MM.1S (cell line): ENCODE measurements around the gene MSL1.

Experiments used
- DNase-seq: peaks from one replicate; pipeline ENCODE4 v3.0.0-alpha.2; 2015
- H2AFZ ChIP-seq: fragments of 300-600 bp; sonication (generic); 2 replicates; pipeline ENCODE4 v1.6.0; 2016; ENCODE audit warnings: antibody characterized with exemption, low read length
- H3F3A ChIP-seq: fragments of 300-600 bp; sonication (generic); 2 replicates; pipeline ENCODE4 v1.6.1; 2016; ENCODE audit warnings: mild to moderate bottlenecking, antibody characterized with exemption, low read length, moderate library complexity, mixed read lengths; ENCODE audit not compliant: insufficient read depth
- H3K27ac ChIP-seq: fragments of 300-600 bp; sonication (generic); 2 replicates; pipeline ENCODE4 v1.5.1; 2016; ENCODE audit warnings: mild to moderate bottlenecking, low read length
- H3K27me3 ChIP-seq: fragments of 300-600 bp; sonication (generic); replicated peaks from 2 replicates; pipeline ENCODE4 v1.6.0; 2016; ENCODE audit warnings: low read length; ENCODE audit not compliant: insufficient read depth
- H3K36me3 ChIP-seq: fragments of 300-600 bp; sonication (generic); replicated peaks from 2 replicates; pipeline ENCODE4 v1.6.1; 2016; ENCODE audit warnings: mild to moderate bottlenecking, low read length, mixed read lengths; ENCODE audit not compliant: insufficient read depth
- H3K4me1 ChIP-seq: fragments of 300-600 bp; sonication (generic); 2 replicates; pipeline ENCODE4 v1.6.1; 2016; ENCODE audit warnings: low read length, mixed read lengths
- H3K4me2 ChIP-seq: fragments of 300-600 bp; sonication (generic); 2 replicates; pipeline ENCODE4 v1.6.0; 2016; ENCODE audit warnings: low read depth, low read length
- H3K4me3 ChIP-seq: fragments of 300-600 bp; sonication (generic); 2 replicates; pipeline ENCODE4 v1.5.1; 2016; ENCODE audit warnings: low read length, mixed read lengths
- H3K79me2 ChIP-seq: fragments of 300-600 bp; sonication (generic); 2 replicates; pipeline ENCODE4 v1.6.1; 2016; ENCODE audit warnings: mixed run types, low read length, mixed read lengths
- H3K9ac ChIP-seq: fragments of 300-600 bp; sonication (generic); 2 replicates; pipeline ENCODE4 v1.6.1; 2016; ENCODE audit warnings: low read length, mixed read lengths
- H3K9me2 ChIP-seq: fragments of 300-600 bp; sonication (generic); replicated peaks from 2 replicates; pipeline ENCODE4 v1.6.1; 2016; ENCODE audit warnings: mild to moderate bottlenecking, low read length, mixed read lengths; ENCODE audit not compliant: insufficient read depth
- H3K9me3 ChIP-seq: fragments of 300-600 bp; sonication (generic); replicated peaks from 2 replicates; pipeline ENCODE4 v1.6.1; 2016; ENCODE audit warnings: mild to moderate bottlenecking, low read length, mixed read lengths; ENCODE audit not compliant: insufficient read depth
- H4K20me1 ChIP-seq: fragments of 300-600 bp; sonication (generic); 2 replicates; pipeline ENCODE4 v1.6.1; 2016; ENCODE audit warnings: mild to moderate bottlenecking, low read length, moderate library complexity, mixed read lengths; ENCODE audit not compliant: insufficient read depth
- EZH2 ChIP-seq: fragments of 300-600 bp; sonication (generic); optimal IDR thresholded peaks from 2 replicates; pipeline ENCODE3; 2017; ENCODE audit warnings: low read depth, mild to moderate bottlenecking, antibody characterized with exemption, low read length, mixed read lengths
- EZH2phosphoT487 ChIP-seq: fragments of 300-600 bp; sonication (generic); IDR thresholded peaks from 2 replicates; pipeline ENCODE4 v1.6.1; 2018; ENCODE audit warnings: antibody characterized with exemption, low read length
- TF ChIP-seq, protein P1 (sequence below): fragments of 300-600 bp; sonication (generic); IDR thresholded peaks from 2 replicates; pipeline ENCODE4 v1.5.1; 2016; ENCODE audit warnings: antibody characterized with exemption, low read length, mixed read lengths

The MSL1 gene

DNA sequence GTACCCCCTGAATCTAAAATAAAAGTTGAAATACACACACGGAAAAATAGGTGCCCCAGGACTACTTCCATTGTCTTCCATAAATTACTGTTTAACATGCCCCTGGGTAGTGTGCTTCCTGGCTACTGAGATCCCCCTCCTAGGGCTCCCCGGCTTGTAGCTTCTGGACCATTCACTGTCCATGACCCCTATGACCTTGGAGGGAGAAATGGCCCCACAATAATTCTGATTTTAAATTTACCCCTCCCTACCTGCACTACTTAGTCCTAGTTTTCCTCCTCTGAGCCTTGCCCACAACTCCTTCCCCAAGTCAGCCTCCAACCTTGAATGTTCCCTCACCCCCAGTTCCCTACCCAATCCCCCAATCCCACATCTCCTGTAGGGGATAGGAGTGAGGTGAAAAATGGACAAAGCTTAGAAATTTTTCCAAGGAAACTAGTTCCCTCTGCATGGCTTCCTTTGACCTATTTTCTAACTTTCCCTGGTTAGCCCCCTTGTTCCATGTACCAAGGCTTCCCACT lies 9.5 kb upstream of the MSL1 start:
- H3K36me3 ChIP-seq: no peaks in the 10 kb centered on the region
- no peak overlapping the region for H3K27ac ChIP-seq
- no peak overlapping the region for H3K4me3 ChIP-seq
- H3K9me2 ChIP-seq: no peaks in the 10 kb centered on the region
- no peaks in the 10 kb centered on the region for H3K9me3 ChIP-seq
- peaks cover 35% of the 10 kb centered on the region for H3K4me1 ChIP-seq
- 0 out of 2 replicates have a peak, but pooled peaks cover 2% of the 10 kb centered on the region for H3F3A ChIP-seq
- peak overlapping the region; percentile 84; the same call in 1 of the 2 replicates for H3K4me2 ChIP-seq
- DNase-seq: peak; percentile 4
- TF ChIP-seq, protein P1, sequence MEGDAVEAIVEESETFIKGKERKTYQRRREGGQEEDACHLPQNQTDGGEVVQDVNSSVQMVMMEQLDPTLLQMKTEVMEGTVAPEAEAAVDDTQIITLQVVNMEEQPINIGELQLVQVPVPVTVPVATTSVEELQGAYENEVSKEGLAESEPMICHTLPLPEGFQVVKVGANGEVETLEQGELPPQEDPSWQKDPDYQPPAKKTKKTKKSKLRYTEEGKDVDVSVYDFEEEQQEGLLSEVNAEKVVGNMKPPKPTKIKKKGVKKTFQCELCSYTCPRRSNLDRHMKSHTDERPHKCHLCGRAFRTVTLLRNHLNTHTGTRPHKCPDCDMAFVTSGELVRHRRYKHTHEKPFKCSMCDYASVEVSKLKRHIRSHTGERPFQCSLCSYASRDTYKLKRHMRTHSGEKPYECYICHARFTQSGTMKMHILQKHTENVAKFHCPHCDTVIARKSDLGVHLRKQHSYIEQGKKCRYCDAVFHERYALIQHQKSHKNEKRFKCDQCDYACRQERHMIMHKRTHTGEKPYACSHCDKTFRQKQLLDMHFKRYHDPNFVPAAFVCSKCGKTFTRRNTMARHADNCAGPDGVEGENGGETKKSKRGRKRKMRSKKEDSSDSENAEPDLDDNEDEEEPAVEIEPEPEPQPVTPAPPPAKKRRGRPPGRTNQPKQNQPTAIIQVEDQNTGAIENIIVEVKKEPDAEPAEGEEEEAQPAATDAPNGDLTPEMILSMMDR: no peak
- TF ChIP-seq EZH2: no peak
- TF ChIP-seq EZH2phosphoT487: no peak
- peak overlapping the region; percentile 91 for H2AFZ ChIP-seq
- no peaks in the 10 kb centered on the region for H3K79me2 ChIP-seq
- H3K27me3 ChIP-seq: no peaks in the 10 kb centered on the region
- H4K20me1 ChIP-seq: no peaks in the 10 kb centered on the region
- no peak overlapping the region for H3K9ac ChIP-seq

DNA sequence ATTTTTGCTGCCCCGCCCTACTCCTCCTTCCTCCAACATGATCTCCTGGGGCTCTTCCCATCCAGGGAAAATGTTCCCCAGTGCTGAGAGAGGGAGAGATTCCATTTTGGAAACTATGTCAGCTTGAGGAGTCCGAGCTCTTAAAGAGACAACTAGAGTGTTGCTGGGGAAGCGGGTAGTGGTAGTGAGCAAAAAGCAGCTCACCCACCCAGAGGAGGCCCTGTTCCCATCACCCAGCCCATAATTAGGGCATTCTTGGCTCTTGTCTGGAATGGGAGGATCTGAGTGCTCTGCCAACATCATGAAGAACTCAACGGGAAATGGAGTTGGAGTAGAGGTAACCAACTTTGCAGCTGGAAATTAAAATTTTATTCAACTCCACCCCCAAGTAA lies 9.1 kb upstream of the MSL1 start:
- Histone ChIP-seq H3K27ac (no peak overlapping the region), H3K4me3 (no peak overlapping the region), H3K4me2 (peak overlapping the region; percentile 18; the same call in 1 of the 2 replicates), H3K27me3 (no peaks in the 10 kb centered on the region), H3K79me2 (no peaks in the 10 kb centered on the region), H3K36me3 (no peaks in the 10 kb centered on the region), H2AFZ (peak overlapping the region; percentile 91; the same call in 1 of the 2 replicates), H3K9ac (no peak overlapping the region), H3K4me1 (peaks cover 35% of the 10 kb centered on the region), H3F3A (0 out of 2 replicates have a peak, but pooled peaks cover 2% of the 10 kb centered on the region), H4K20me1 (no peaks in the 10 kb centered on the region), H3K9me2 (no peaks in the 10 kb centered on the region), H3K9me3 (no peaks in the 10 kb centered on the region)
- TF ChIP-seq, protein P1: no peak
- TF ChIP-seq EZH2phosphoT487 (no peak), EZH2 (no peak)
- DNase-seq: no peak

DNA sequence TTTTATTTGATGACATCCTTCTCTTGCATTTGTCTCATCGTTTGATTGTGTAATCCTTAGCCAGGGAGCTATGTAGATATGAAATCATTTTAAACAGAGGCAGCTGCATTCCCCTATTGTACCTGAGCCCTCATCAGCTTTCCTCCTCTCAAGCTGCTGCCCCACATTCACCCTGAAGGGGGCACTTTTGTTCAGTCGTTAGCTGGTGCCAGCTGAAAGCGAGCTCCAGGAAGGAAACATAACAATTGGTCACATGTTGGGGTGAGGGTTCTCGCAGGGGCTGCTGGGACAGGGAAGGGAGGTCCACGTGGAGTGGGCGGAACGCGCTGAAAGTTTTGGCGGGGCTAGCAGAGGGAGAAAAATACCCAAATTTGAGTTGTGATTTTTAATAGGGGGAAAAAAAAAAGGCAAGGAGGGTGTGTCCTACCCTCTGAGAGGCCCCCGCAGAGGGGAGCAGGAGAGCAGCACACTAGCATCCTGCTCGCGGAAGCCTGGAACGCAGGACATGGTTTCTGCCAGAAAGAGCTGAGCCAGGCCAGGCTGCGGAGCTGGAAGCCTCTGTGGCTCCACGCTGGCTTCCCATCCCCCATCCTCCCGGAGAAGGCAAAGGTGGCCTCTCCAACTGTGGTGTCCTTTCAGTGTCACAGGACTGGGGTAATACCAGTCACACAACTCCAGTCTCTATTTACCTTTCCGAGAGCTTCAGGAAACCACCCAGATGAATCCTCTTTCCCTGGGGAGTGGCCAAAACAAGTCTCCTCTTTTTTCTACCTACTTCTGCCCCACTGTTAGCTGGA lies 8.5 kb upstream of the MSL1 start:
- Histone ChIP-seq H3K4me2 (peak overlapping the region; percentile 76), H3K36me3 (no peaks in the 10 kb centered on the region), H3F3A (peaks cover 2% of the 10 kb centered on the region; the same call in 1 of the 2 replicates), H3K9me3 (no peaks in the 10 kb centered on the region), H2AFZ (peak overlapping the region; percentile 69), H3K4me1 (peaks cover 31% of the 10 kb centered on the region), H3K9me2 (no peaks in the 10 kb centered on the region), H3K27ac (peak overlapping the region; percentile 25; the same call in 1 of the 2 replicates), H3K4me3 (peak overlapping the region; percentile 53), H3K27me3 (no peaks in the 10 kb centered on the region), H4K20me1 (no peaks in the 10 kb centered on the region), H3K9ac (peak overlapping the region; percentile 63), H3K79me2 (no peaks in the 10 kb centered on the region)
- peak; percentile 96 for DNase-seq
- no peak for TF ChIP-seq EZH2
- TF ChIP-seq, protein P1: peak; percentile 91
- no peak for TF ChIP-seq EZH2phosphoT487
